ENCODE results near the gene BARHL1.

BARHL1 gene

DNA sequence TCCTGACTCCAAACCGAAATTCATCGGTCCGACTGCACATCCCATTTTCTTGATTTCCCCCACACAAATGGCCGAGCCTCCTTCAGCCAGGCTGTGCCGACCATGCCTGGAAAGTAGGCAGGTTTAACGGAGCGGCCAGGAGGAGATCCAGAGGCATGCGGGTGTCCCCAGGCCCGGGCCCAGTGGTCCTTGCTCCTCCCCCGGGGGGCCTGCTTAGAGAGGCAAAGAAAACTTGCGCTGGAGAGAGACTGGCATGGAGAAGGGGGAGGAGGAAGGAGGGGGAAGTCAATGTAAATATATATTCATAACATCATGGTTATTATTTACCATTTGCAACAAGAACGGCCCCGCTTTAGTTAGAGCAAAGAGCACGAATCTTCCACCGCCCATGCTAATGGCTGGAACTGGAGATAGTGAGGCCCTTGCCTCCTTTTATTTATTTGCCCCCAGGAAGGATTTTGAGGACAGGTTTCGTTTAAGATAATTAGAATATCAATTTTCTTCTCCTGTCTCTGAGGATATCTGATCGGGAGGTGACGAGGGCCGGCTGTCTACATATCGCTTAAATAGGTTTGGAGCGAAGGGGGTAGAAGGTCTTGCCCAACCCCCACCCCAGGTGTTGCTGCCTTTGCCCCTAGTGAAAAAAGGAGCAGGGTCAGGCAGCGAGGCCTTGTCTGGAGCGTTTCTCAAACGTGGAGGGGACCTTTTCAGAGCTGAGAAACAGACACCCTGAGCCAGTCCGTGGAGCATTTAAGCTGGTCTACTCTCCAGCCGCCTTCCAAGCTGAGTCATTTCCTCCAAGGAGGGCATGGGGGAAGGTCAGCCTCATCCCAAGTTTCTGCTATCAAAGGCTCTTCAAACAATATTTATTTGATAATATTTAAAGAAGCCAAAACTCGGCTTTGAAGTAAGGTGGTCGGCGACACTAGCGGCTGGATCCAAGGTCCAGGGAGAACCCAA, 2.5 kb downstream of the BARHL1 start:
- CTCF ChIA-PET: no interaction called here
- POLR2A ChIA-PET: no interaction called here
- TF ChIP-seq, protein P1, sequence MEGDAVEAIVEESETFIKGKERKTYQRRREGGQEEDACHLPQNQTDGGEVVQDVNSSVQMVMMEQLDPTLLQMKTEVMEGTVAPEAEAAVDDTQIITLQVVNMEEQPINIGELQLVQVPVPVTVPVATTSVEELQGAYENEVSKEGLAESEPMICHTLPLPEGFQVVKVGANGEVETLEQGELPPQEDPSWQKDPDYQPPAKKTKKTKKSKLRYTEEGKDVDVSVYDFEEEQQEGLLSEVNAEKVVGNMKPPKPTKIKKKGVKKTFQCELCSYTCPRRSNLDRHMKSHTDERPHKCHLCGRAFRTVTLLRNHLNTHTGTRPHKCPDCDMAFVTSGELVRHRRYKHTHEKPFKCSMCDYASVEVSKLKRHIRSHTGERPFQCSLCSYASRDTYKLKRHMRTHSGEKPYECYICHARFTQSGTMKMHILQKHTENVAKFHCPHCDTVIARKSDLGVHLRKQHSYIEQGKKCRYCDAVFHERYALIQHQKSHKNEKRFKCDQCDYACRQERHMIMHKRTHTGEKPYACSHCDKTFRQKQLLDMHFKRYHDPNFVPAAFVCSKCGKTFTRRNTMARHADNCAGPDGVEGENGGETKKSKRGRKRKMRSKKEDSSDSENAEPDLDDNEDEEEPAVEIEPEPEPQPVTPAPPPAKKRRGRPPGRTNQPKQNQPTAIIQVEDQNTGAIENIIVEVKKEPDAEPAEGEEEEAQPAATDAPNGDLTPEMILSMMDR (IDR thresholded peaks at IDR 0.05; ENCODE audit: control extremely low read depth, extremely low read depth, low read depth, missing control alignments): no peak
- DNase-seq (ENCODE audit: extremely low spot score): no peak

DNA sequence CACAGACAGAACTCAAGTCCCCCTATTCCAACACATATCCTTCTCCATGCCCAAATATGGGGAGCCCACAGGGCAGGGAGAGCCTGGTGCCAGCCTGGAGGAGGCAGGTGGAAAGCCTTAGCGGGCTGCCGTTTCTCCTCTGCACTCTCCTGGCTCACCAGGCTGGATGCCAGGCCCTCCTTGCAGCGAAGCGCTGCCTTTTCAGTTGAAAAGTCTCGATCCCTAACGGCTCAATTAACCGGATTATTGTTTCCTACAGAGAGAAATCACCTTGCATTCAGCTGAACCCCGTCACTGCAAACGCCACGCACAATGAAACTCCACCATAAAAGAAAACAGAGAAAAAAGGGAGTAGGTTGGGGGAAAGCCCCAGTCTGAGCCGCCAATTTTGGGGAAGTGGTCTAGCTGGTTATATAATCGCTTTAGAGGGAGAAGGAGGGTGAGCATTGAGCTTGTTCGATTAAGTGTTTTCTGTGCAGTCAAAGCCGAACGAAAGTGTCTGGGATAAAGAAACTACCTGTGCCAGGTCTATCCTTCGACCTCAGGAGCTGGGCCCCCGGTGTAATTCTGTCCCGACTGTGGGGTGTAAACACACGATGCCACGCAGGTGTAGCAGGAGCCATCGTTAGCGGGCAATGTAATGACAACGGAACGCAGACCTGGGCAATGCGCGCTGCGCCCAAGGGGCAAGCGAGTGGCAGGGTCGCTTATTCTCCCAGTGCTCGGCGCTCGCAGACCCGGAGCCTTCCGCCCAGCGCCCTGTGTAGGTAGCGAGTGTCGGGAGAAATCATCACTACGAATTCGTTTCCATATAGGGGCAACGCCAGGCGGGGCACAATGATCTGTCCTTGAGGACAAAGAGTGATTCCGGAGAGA, 3.8 kb downstream of the BARHL1 start:
- no peak for DNase-seq (ENCODE audit: extremely low spot score)
- ChIA-PET POLR2A (no interaction called here), CTCF (no interaction called here)
- TF ChIP-seq, protein P1 (IDR thresholded peaks at IDR 0.05; ENCODE audit: control extremely low read depth, extremely low read depth, low read depth, missing control alignments): no peak

DNA sequence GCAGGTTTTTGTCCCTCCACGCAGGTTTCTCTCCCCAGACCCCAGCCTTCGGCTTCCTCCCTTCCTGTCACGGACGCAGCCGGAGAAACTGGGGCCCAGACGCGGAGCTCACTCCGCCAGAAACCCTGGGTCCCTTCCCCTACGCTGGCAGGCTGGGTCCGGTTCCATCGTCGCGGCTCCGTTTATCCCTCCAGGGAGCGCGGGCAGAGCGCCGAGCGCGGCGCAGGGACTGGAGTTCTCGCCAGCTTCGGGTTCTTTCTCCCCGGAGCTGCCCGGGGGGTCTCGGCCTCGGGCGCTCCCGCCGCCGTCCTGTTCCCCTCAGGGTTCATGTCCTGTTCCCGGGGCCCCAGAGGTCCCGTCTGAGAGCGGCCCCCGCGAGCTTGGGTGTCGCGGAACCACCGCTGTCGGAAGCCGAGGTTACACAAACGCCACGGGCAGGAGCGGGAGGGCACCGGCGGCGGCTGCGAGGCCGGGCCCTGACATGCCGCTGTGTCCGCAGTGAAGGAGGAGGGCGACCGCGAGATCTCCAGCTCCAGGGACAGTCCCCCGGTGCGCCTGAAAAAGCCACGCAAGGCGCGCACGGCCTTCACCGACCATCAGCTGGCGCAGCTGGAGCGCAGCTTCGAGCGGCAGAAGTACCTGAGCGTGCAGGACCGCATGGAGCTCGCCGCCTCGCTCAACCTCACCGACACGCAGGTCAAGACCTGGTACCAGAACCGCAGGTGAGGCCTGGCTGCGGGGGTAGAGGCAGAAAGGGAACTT, 4.6 kb downstream of the BARHL1 start:
- ChIA-PET POLR2A (no interaction called here), CTCF (no interaction called here)
- TF ChIP-seq, protein P1 (IDR thresholded peaks at IDR 0.05; ENCODE audit: control extremely low read depth, extremely low read depth, low read depth, missing control alignments): no peak
- DNase-seq (ENCODE audit: extremely low spot score): no peak

DNA sequence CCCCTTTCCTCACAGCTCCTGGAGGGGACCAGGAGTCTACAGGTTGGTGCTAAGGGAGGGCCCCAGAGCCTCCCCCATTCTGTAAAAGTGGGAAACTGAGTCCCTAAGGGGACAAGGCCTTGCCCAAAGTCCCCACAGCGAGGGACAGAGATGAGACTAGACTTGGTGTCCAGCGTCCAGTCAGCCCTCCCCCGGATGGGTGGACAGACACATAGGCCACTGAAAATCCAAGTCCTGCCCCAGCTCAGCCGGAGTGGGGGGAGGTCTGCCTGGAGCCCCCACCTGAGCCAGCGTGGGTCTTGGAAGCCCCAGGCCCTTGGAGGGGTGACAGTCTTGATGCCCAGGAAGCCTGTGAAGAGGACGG, 5.2 kb downstream of the BARHL1 start:
- ChIA-PET CTCF (no interaction called here), POLR2A (no interaction called here)
- TF ChIP-seq, protein P1 (IDR thresholded peaks at IDR 0.05; ENCODE audit: control extremely low read depth, extremely low read depth, low read depth, missing control alignments): no peak
- DNase-seq (ENCODE audit: extremely low spot score): no peak

DNA sequence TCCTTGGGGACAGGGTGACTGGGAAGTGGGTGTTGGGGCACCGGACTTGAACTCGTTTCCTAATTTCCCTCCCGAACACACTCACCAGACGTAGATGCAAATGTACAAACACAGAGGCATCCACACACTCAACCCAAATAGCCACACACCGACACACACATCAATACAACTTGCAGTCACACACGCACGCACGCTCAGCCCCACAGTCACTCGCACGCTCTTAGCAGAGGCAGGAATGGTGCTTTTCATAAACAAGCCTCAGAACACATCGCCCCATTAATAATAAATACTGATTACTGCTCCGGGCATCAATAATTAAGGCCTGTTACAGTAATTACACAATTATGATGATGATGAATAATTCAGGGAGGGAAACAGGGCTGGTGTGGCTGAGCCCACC, 5.7 kb downstream of the BARHL1 start:
- DNase-seq (ENCODE audit: extremely low spot score): no peak
- TF ChIP-seq, protein P1 (IDR thresholded peaks at IDR 0.05; ENCODE audit: control extremely low read depth, extremely low read depth, low read depth, missing control alignments): no peak
- POLR2A ChIA-PET: no interaction called here
- CTCF ChIA-PET: no interaction called here

DNA sequence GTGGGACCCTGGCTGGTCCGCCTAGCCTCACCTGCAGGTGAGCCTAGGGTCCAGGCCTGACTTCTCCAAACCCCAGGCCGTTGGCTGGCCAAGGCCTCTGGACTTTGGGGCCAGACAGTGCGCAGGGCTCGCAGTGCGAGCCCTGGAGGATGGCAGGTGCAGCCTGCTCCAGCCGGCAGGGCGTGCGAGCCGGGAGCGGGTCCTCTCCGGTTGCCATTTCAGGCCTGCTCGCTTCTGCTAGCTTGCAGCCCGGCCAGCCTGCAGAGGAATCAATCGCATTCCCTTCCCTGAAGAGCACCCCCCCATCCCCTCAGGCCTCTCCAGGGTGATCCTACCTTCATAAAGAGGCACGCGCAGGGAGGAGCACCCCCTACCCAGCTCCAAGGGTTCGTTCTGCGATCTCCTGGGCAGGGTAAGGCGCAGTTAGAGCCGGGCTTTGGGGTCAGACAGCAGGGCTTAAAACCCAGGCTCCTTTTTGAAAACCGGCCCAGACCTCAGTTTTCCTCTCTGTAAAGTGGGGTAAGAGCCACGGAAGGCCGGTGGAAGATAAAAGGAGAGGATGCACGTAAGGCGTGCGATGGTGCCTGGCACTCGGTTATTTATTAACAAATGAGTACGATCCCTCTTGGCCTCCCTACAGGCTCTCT, 6.2 kb downstream of the BARHL1 start:
- CTCF ChIA-PET: no interaction called here
- TF ChIP-seq, protein P1 (IDR thresholded peaks at IDR 0.05; ENCODE audit: control extremely low read depth, extremely low read depth, low read depth, missing control alignments): no peak
- DNase-seq (ENCODE audit: extremely low spot score): no peak
- POLR2A ChIA-PET: no interaction called here

Measured in GM10248 (cell line).